ENCODE data around the gene DCST1.

The DCST1 gene

DNA sequence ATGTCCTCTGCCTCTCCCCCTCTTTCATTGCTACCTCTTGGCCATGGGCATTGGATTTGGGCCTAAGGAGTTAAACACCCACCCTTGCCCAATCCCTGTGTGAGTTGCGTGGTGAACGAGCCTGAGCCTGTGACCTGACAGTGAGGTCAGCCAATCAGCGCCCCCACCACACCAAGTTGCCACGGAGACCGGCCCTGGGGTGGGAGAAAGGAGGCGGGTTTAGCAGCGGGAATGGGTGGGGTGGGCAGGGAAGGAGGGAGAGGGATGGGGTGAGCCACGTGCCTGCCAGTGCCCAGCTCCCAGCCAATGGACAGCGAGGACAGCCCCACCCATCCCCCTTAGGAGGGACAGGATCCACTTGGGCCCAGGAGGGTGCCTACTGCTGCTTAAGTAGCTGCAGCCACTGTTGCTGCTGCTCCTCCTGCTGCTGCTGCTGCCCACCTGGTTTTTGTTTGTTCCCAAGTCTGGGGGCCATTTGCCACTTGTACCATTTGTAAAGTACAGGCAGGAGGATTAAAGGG, 21.5 kb upstream of the DCST1 start:
- peak in 55 of 58 donors; percentile 29 to 92 (median 82) for DNase-seq

DNA sequence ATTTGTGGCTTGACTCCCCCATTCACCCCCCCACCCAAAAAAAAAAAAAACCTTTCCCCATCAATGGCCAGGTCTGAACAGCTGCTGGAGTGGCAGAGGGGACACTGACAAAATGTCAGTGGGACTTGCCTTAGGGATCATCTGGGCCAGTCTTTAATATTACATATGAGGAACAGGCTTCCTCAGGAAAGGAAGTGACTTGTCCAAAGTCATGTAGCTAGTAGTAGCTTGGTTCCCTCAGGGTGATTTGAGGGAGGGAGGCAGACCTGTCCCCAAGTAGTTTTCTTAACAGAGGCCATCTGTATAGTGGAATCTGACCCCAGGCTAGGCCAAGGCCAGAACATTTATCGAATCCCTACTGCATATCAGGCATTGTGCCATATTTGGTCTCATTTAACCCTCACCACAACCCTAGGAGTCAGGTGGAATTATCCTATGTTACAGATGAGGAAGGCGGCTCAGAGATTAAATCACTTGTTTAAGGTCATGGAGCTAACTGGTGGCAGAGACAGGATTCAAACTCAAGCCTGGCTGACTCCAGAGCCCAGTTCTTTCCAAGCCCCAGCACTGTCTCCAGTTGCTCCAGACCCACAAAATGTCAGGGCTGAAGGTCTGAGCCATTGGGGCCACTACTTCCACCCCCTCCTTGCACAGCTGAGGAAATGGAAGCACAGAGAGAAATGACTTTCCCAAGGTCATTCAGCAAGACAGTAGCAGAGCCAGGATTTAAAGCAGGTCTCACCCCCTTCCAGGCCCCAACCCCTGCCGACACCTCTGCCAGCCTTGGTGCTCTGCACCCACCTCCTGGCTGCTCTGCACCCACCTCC, 20.6 kb upstream of the DCST1 start:
- no peak for DNase-seq

DNA sequence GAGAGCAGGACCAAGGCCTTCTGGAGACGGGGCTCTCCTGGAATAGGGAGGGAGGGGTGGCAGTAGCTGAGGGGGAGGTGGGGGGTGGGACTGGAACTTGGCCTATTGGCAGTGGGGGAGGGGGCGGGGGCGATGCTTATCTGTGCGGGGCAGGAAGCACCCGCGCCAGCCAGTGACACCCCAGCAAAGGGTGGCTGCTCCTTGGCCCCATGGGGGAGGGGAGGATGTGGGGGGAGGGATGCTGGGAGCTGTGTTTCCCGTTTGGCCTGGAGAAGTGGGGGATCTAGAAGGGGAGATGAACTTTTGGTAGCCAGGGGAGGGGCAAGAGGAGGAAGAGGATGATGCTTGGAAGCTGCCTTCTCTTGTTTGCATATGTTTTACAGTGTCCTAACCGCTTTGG, 20.0 kb upstream of the DCST1 start:
- no peak for DNase-seq

DNA sequence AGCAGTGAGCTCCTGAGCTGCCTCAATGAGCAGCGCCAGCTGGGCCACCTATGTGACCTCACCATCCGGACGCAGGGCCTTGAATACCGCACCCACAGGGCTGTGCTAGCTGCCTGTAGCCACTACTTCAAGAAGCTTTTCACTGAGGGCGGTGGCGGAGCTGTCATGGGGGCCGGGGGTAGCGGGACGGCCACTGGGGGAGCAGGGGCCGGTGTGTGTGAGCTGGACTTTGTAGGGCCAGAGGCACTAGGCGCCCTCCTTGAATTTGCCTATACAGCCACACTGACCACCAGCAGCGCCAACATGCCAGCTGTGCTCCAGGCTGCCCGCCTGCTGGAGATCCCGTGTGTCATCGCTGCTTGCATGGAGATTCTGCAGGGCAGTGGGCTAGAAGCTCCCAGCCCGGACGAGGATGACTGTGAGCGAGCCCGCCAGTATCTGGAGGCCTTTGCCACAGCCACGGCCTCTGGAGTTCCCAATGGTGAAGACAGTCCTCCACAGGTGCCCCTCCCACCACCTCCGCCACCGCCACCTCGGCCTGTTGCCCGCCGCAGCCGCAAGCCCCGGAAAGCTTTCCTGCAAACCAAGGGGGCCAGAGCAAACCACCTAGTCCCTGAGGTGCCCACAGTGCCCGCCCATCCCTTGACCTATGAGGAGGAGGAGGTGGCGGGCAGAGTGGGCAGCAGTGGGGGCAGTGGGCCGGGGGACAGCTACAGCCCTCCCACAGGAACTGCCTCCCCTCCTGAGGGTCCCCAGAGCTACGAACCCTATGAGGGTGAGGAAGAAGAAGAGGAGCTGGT, 18.7 kb upstream of the DCST1 start:
- no peak for DNase-seq

DNA sequence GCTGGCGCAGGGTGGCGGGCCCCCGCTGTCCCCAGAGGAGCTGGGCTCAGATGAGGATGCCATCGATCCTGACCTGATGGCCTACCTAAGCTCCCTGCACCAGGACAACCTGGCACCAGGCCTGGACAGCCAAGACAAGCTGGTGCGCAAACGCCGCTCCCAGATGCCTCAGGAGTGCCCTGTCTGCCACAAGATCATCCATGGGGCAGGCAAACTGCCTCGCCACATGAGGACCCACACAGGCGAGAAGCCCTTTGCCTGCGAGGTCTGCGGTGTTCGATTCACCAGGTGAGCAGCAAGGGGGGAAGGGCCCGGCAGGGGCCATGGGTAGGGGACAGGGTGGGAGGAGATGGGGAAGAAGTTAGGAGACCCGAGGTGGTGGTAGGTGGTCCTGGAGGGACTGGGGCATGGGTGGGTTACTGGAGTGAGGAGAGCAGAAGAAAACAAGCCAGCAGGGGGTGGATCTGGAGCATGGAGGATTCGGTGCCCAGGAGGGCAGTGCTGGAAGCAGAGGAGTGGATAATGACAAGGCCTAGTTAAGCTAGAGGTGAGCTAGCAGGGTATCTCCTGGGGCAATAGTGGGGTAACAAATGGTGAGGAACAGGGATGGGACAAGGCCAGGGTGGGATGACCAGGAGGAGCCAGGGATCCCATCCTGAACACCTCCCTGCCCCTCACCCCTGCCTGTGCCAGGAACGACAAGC, 17.9 kb upstream of the DCST1 start:
- no peak for DNase-seq

DNA sequence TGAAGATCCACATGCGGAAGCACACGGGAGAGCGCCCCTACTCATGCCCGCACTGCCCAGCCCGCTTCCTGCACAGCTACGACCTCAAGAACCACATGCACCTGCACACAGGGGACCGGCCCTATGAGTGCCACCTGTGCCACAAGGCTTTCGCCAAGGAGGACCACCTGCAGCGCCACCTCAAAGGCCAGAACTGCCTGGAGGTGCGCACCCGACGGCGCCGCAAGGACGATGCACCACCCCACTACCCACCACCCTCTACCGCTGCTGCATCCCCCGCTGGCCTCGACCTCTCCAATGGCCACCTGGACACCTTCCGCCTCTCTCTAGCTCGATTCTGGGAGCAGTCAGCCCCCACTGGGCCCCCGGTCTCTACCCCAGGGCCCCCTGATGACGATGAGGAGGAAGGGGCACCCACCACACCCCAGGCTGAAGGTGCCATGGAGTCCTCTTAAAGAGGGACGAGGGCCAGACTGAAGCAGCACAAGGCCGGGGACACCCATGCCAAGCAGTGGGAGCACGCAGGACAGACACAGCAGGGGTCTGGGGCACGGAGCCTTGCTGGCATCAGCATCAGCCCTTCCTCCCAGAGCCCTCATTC, 17.3 kb upstream of the DCST1 start:
- DNase-seq: no peak

DNA sequence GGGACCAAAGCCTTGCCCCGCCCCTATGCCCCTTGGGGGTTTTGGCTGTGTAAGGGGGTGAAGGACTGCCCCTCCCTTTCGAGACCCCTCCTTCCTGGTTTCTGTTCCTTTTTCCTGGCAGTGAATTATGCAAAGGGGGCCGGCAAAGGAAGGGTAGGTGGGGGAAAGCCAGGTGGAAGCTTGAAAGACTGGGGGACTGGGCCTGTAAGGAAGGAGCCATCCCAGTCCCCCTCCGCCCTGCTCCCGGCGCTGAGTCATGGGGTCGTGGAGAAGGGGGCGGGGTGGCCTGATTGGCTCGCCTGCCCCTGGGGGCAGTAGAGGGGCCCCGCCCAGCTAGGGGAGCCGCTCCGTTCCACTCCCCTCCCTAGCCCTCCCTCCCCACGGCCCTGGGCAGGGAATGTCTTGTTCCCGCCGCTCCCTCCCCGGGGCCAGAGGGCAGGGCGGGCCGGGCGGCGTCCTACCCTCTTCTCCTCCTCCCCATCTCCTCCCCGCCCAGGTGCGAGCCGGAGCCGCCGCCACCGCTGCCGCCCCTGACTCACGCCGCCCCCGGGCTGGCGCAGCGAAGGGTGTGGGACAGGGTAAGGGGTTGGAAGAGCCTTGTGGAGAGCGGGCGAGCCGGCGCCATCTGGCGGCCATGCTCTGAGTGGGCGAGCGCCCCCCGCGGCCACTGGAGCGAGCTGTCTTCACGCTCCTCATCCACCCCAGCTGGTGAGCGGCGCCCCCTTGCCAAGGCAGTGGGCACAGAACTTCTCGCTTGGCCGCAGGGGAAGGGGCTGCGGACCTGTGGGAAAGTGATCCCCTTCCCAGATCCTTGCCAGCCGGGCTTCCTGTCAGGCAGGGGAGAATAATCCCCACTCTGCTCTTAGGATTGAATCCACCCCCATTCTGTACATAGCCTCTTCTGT, 16.3 kb upstream of the DCST1 start:
- DNase-seq: peak in 55 of 58 donors; percentile 32 to 88 (median 77)

DNA sequence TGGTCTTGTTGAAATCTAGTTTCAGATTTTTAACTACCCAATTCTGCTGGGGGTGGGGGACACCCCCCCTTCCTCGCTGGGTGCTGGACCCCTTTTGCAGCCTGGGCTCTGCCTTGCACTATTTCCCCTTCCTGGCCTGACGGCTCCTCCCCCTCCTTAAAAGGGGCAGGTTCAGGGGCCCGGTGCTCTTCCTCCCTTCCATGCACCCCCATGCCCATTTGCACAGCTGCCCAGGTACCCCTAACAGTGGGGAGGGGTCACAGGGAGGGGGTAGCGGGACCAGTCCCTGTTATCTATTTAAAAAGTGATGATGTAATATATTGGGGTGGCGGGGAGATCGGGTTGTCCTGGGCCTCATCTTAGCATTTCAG, 15.7 kb upstream of the DCST1 start:
- DNase-seq: no peak

DNA sequence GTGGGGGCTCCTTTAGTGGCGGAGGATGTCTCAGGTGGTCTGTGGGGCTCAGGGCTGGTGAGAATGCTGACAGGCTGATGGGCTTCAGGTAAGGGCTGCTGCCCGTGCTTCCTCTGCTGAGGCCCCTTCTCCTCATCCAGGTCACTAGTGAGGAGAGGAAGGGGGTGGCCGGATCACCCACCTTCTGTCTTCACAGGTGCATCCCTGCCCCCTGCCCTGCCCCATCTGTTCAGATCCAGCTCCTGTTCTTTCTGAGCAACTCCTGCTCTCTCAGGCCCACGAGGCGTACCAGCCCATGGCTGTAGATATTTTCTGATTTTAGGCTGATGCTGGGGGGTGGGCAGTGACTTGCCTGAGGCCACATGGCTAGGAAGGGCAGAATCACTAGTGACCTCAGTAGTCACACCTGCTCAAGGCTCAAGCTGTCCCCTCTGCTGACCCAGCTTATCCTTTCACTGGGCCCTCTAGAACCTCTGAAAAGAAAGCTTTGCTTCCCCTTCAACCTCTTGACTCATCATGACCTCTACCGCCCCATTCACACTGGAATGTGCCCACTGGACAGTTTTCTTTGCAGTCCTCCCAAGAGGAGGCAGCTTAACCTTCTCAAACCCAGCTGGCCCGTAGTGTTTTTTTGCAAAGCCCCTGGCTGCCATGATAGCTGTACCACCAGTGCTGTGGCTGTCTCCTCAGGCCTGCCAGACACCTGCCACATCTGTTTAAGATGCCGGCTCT, 14.8 kb upstream of the DCST1 start:
- DNase-seq: no peak

DNA sequence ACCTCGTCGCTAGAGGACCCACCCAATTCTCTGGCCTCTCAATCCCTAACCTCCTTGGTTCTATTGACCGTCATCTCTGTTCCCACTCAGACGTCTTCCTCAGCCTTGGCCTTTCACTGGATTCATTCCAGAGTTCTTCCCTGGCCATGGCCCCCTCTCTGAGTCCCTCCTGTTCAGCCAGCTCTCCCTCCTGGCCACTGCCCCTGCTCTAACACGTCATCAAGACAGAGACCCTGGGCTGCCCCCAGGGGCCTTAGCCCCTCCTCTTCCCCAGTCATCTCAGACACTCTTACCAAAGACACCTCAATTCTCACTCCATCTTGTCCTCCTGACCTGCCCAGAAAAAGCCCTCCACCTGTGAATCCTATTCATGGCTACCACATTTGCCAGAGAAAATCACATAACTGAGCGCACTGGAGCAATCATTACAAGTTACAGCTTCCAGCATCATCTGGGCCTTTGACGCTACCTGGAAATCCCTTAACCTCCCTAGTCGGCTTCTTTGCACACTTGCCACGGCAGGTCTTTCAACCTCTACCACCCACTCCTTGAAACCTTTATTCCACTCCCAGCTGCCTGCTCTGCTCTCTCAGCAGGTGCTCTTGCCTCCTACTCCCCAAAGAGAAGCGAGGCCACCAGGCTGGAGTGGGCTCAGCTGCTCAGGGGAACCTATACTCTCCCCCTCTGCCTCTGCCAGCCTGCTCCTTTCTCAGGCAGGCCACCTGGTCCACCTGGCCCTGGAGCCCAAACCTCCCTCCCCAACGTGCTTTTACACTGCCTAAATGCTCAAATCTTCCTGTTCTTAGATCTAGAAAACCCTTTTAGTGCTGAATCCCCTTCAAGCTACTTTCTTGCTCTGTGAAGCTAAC, 14.0 kb upstream of the DCST1 start:
- no peak for DNase-seq

DNA sequence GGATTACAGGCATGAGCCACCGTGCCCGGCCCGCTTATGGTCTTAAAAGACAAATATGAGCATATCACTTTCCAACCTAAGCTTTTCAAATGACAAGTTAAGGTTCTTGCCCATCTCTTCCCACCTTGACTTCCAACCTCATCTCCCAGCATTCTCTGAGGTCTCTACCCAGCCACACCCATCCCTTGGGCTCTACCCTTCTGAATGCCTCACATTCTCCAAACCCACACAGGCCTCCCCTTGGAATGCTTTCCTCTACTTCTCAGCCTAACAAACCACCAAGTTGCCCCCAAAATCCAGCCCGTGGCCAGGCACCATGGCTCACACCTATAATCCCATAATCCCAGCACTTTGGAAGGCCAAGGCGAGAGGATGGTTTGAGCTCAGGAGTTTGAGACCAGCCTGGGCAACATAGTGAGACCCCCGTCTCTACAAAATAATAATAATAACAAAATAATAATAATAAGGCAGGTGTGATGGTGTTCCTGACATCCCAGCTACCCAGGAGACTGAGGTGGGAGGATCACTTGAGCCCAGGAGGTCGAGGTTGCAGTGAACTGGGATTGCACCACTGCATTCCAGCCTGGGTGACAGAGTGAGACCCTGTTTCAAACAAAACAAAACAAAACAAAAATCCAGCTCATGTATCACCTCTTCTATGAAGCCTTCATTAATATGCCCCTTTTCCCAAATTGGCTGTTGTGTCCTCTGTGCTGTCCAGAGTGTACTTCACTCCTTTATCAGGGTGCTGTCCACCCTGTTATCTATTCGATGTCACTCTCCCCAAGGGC, 11.3 kb upstream of the DCST1 start:
- no peak for DNase-seq

DNA sequence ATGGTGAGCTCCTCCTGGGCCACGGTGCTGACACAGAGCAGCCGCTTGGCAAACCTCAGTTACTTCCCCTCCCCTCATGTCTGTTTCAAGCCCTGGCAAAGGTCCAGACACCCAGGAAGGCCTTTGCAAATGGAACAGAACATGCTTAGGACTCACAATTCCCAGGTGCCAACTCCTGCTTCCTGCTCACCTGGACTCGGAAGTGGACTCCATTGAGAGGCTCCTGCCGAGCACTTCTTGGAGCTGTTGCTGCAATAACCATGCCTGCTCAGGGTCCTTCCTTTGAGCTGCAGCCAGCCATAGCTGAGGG, 10.7 kb upstream of the DCST1 start:
- DNase-seq: no peak

DNA sequence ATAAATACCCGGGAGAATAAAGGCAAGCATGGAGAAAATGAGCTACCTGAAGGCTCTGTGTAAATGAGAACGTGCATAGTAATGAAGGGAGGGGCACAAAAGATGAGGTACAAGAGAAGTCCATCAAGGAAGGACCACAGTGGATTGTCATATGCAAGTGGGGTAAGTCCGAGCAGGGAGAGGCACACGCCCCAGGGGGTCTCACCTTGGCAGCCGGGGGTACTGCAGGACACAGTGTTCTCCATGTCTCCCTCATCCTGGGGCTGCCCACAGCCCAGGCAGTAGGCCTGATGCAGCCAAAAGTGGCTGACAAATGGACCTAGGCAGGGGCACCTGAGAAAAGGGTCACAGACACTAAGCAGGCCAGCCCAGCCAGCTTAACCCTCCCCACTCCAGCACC, 10.0 kb upstream of the DCST1 start:
- DNase-seq: no peak

DNA sequence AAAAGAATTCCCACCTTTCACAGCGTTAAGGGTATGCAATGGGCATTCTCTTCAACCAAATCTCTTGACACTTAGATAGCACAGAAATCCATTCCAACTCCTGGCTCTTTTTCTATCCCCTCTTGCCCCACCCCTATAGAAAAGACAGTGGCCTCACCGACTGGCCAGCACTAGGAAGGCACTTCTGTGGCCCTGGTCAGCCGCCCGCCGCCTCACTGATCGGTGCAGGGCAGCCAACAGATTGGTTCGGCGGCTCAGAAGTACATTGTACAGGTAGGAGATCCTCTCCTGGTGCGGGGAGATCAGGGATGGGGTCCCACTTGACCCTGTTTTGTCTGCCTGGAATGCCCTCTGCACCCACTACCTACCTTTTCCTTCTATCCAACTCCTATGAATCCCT, 9.3 kb upstream of the DCST1 start:
- DNase-seq: no peak

DNA sequence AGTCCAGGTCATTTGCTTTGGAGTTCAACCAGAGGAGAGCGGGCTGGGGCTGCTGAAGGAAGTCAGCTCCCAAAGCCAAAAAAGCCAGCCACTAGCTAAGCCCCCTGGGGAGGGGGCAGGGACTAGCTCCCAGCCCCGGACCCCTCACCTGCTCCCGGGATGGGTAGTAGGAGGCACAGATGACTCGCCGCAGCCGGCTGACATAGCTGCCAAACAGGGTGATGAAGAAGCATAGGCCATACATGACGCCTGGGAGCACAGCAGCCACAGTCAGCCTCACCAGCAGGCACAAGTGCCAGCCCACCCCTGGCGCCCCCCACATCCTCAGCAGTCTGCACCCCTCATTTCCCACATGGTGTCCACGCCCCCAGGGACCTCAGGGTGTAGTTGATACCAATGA, 7.5 kb upstream of the DCST1 start:
- no peak for DNase-seq

DNA sequence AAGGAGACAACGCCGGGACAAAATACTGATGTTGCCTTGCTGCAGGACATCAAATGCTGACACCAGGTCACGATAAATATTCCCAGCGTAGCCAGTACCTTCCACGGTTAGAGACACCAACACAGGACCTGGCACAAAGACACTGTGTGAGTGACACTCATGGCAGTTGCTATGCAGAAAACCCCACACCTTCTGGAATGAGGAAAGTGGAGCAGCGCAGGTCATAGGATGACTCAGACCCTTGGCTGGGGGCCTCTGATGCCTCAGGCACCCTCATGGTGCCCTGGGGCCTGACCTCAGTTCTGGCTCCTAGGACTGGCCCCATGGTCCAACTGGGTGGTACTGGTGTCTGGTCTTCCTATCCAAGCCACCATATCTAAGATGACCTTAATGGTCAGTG, 7.0 kb upstream of the DCST1 start:
- DNase-seq: no peak

DNA sequence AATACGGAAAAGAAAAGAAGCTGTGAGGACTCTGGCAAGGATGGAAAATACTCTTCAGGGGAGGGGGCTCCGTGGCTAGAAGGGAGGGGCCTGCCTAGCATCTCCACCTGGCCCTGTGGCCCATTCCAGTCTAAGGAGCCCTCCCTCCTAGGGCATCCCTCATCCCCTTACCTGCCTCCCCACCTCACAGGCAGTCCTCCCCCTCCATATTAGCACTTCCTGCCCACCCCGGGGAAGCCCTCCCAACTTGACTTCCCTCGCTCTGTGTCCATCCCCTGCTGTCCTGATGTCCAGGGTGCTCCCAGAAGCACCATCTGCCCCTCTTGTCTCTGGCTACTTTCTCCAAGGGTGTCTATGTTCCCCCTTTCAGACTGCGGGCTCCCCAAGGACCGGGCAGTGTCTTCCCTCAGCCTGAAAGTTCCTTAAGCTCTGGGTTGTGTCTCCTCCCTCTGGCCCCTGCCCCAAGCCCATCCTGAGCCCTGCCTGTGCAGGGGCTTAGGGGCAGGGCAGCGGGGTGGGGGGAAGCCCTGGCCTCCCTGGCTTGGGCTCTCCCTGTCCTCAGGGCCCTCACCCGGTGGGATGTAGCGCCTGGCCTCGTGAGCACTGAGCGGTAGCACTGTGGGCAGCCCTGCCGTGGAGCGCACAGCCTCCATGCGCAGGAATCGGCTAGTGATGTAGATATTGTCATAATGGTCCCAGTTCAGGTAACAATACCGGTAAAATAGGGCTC, 3.9 kb upstream of the DCST1 start:
- DNase-seq: no peak
